HUDEP-2 (cell line): ENCODE measurements around the gene SLC2A10.

ENCODE experiments used
- DNase-seq, 76 experiments: peaks; one replicate each; lab custom pipeline; 2025; ENCODE audit not compliant: unreplicated experiment in 76 of 76; lab: John Stamatoyannopoulos, UW

Gene SLC2A10

GRCh38 chr20:46701556-46701955, 7.9 kb upstream of the SLC2A10 start:
- DNase-seq, result no peak

- no peak for DNase-seq
These were observed 7.5 kb upstream of the SLC2A10 start for GRCh38 chr20:46701986-46702385.

GRCh38 chr20:46702447-46703203, 6.8 kb upstream of the SLC2A10 start:
- DNase-seq, result no peak

GRCh38 chr20:46703435-46703834, 6.0 kb upstream of the SLC2A10 start:
- DNase-seq, result no peak

GRCh38 chr20:46704714-46705377, 4.6 kb upstream of the SLC2A10 start:
- no peak for DNase-seq

- no peak for DNase-seq
These were observed 4.1 kb upstream of the SLC2A10 start for GRCh38 chr20:46705378-46705729.

GRCh38 chr20:46706242-46706641, 3.2 kb upstream of the SLC2A10 start:
- no peak for DNase-seq

GRCh38 chr20:46708172-46708860, 1.1 kb upstream of the SLC2A10 start:
- no peak for DNase-seq

GRCh38 chr20:46709055-46709458, 392 bp upstream of the SLC2A10 start:
- no peak for DNase-seq

GRCh38 chr20:46710153-46710913, 884 bp downstream of the SLC2A10 start:
- DNase-seq, result no peak

- DNase-seq, result no peak
These were observed 2.7 kb downstream of the SLC2A10 start for GRCh38 chr20:46712056-46712636.

- no peak for DNase-seq
These were observed 4.7 kb downstream of the SLC2A10 start for GRCh38 chr20:46713957-46714834.

GRCh38 chr20:46715292-46715756, 5.9 kb downstream of the SLC2A10 start:
- DNase-seq, result no peak

- DNase-seq, result no peak
These were observed 8.5 kb downstream of the SLC2A10 start for GRCh38 chr20:46717818-46718541.

GRCh38 chr20:46720019-46720418, 10.6 kb downstream of the SLC2A10 start:
- DNase-seq, result no peak

GRCh38 chr20:46720776-46721425, 11.5 kb downstream of the SLC2A10 start:
- no peak for DNase-seq

GRCh38 chr20:46721476-46721875, 12.0 kb downstream of the SLC2A10 start:
- no peak for DNase-seq

GRCh38 chr20:46722450-46722849, 13.0 kb downstream of the SLC2A10 start:
- no peak for DNase-seq

GRCh38 chr20:46723039-46723438, 13.6 kb downstream of the SLC2A10 start:
- DNase-seq, result no peak
